DOHH2 (cell line): Measurements from ENCODE around the gene RAMP1.

Experiments
- H3F3A ChIP-seq: fragments of 200-600 bp; sonication (generic), shearing (Covaris generic); 2 replicates; pipeline ENCODE4 v1.6.0; 2016; ENCODE audit warnings: antibody characterized with exemption, mild to moderate bottlenecking; ENCODE audit not compliant: control insufficient read depth, insufficient read depth
- H3K27ac ChIP-seq: fragments of 200-600 bp; sonication (generic); 2 replicates; pipeline ENCODE4 v1.5.1; 2014; ENCODE audit warnings: low read depth, mild to moderate bottlenecking, low read length, moderate library complexity
- H3K27me3 ChIP-seq: fragments of 200-600 bp; sonication (generic); 2 replicates; pipeline ENCODE4 v1.6.1; 2014; ENCODE audit warnings: mild to moderate bottlenecking, low read length, mixed read lengths; ENCODE audit not compliant: control insufficient read depth
- H3K36me3 ChIP-seq: fragments of 200-600 bp; sonication (generic); 2 replicates; pipeline ENCODE4 v1.6.1; 2014; ENCODE audit warnings: mild to moderate bottlenecking, low read length, moderate library complexity, mixed read lengths; ENCODE audit not compliant: control insufficient read depth
- H3K4me1 ChIP-seq: fragments of 200-600 bp; sonication (generic); 2 replicates; pipeline ENCODE4 v1.6.1; 2014; ENCODE audit warnings: mild to moderate bottlenecking, low read length, mixed read lengths; ENCODE audit not compliant: control insufficient read depth
- H3K4me2 ChIP-seq: fragments of 200-600 bp; sonication (generic); 2 replicates; pipeline ENCODE4 v1.6.0; 2014; ENCODE audit warnings: mild to moderate bottlenecking, low read length, moderate library complexity
- H3K4me3 ChIP-seq: fragments of 200-600 bp; sonication (generic); 2 replicates; pipeline ENCODE4 v1.5.1; 2014; ENCODE audit warnings: mild to moderate bottlenecking, low read length, mixed read lengths
- H3K79me2 ChIP-seq: fragments of 200-600 bp; sonication (generic); 2 replicates; pipeline ENCODE4 v1.6.1; 2014; ENCODE audit warnings: mild to moderate bottlenecking, low read length, mixed read lengths; ENCODE audit not compliant: control insufficient read depth
- H3K9me2 ChIP-seq: fragments of 200-600 bp; sonication (generic); replicated peaks from 2 replicates; pipeline ENCODE4 v1.6.1; 2014; ENCODE audit warnings: mild to moderate bottlenecking, low read length, mixed read lengths; ENCODE audit not compliant: control insufficient read depth
- H3K9me3 ChIP-seq: fragments of 200-600 bp; sonication (generic); 2 replicates; pipeline ENCODE4 v1.6.1; 2014; ENCODE audit warnings: antibody characterized with exemption, low read length, mixed read lengths; ENCODE audit not compliant: control insufficient read depth, insufficient read depth
- H4K20me1 ChIP-seq: fragments of 200-600 bp; sonication (generic); 2 replicates; pipeline ENCODE4 v1.6.0; 2014; ENCODE audit warnings: low read depth, mild to moderate bottlenecking, antibody characterized with exemption, low read length, moderate library complexity; ENCODE audit not compliant: control insufficient read depth, insufficient read depth
- CTCF ChIP-seq: fragments of 200-600 bp; sonication (generic); IDR thresholded peaks from one replicate; pipeline ENCODE4 v1.5.1; 2014; ENCODE audit warnings: antibody characterized with exemption, mild to moderate bottlenecking, low read depth, low read length; ENCODE audit not compliant: poor library complexity, severe bottlenecking
- EZH2phosphoT487 ChIP-seq: fragments of 200-600 bp; sonication (generic); IDR thresholded peaks from 2 replicates; pipeline ENCODE4 v1.6.1; 2017; ENCODE audit warnings: borderline replicate concordance, mild to moderate bottlenecking, antibody characterized with exemption, low read length, moderate library complexity, mixed read lengths

Gene RAMP1

GRCh38 chr2:237862528-237862895, 3.1 kb downstream of the RAMP1 start:
- peaks cover 4% of the 10 kb centered on the region; the same call in 1 of the 2 replicates for H3K4me1 ChIP-seq
- no peaks in the 10 kb centered on the region for H3K79me2 ChIP-seq
- H3K36me3 ChIP-seq, result no peaks in the 10 kb centered on the region
- 0 out of 2 replicates have a peak, but pooled peaks cover 3% of the 10 kb centered on the region for H3F3A ChIP-seq
- H3K4me2 ChIP-seq, result no peak overlapping the region
- H3K4me3 ChIP-seq, result no peak overlapping the region
- H3K27me3 ChIP-seq, result peaks cover 19% of the 10 kb centered on the region
- no peak for TF ChIP-seq CTCF
- no peak for TF ChIP-seq EZH2phosphoT487
- no peak overlapping the region for H3K27ac ChIP-seq
- no peaks in the 10 kb centered on the region for H4K20me1 ChIP-seq
- H3K9me3 ChIP-seq, result no peaks in the 10 kb centered on the region
- H3K9me2 ChIP-seq, result no peaks in the 10 kb centered on the region

GRCh38 chr2:237863102-237863511, 3.7 kb downstream of the RAMP1 start:
- peaks cover 4% of the 10 kb centered on the region; the same call in 1 of the 2 replicates for H3K4me1 ChIP-seq
- peaks cover 21% of the 10 kb centered on the region for H3K27me3 ChIP-seq
- H4K20me1 ChIP-seq, result no peaks in the 10 kb centered on the region
- no peaks in the 10 kb centered on the region for H3K9me3 ChIP-seq
- no peak overlapping the region for H3K27ac ChIP-seq
- H3K4me3 ChIP-seq, result no peak overlapping the region
- 0 out of 2 replicates have a peak, but pooled peaks cover 3% of the 10 kb centered on the region for H3F3A ChIP-seq
- H3K36me3 ChIP-seq, result no peaks in the 10 kb centered on the region
- no peaks in the 10 kb centered on the region for H3K79me2 ChIP-seq
- TF ChIP-seq CTCF, result no peak
- TF ChIP-seq EZH2phosphoT487, result no peak
- H3K9me2 ChIP-seq, result no peaks in the 10 kb centered on the region
- no peak overlapping the region for H3K4me2 ChIP-seq

- Histone ChIP-seq H4K20me1 (no peaks in the 10 kb centered on the region), H3K4me3 (no peak overlapping the region), H3K4me1 (no peaks in the 10 kb centered on the region), H3F3A (0 out of 2 replicates have a peak, but pooled peaks cover 3% of the 10 kb centered on the region), H3K4me2 (no peak overlapping the region), H3K36me3 (no peaks in the 10 kb centered on the region), H3K27me3 (peaks cover 19% of the 10 kb centered on the region), H3K79me2 (no peaks in the 10 kb centered on the region), H3K27ac (no peak overlapping the region), H3K9me2 (no peaks in the 10 kb centered on the region), H3K9me3 (no peaks in the 10 kb centered on the region)
- no peak for TF ChIP-seq CTCF
- TF ChIP-seq EZH2phosphoT487, result no peak
Measured at GRCh38 chr2:237863689-237864443, 4.4 kb downstream of the RAMP1 start.
